Hepatocyte (in vitro differentiated cells): Measurements from ENCODE around the gene CAV2. TPM values are rescaled to one million over a fixed set of nuclear protein-coding genes. Genes with fewer than 3 reads are reported as not detected.

Experiments used
- DNase-seq: peaks from one replicate; pipeline ENCODE4 v3.0.0-alpha.2; 2016; ENCODE audit warnings: low spot score
- H2AFZ ChIP-seq: fragments of 200-600 bp; sonication (generic); 2 replicates; pipeline ENCODE4 v1.6.0; 2016; ENCODE audit warnings: antibody characterized with exemption, mild to moderate bottlenecking
- H3K27ac ChIP-seq: fragments of 200-600 bp; sonication (generic); 2 replicates; pipeline ENCODE4 v1.5.1; 2016; ENCODE audit warnings: mild to moderate bottlenecking
- H3K27me3 ChIP-seq: fragments of 200-600 bp; sonication (generic); 2 replicates; pipeline ENCODE4 v1.6.1; 2016
- H3K36me3 ChIP-seq: fragments of 200-600 bp; sonication (generic); replicated peaks from 2 replicates; pipeline ENCODE4 v1.5.1; 2016; ENCODE audit warnings: low read depth; ENCODE audit not compliant: insufficient read depth
- H3K4me1 ChIP-seq: fragments of 200-600 bp; sonication (generic); 2 replicates; pipeline ENCODE4 v1.5.1; 2016; ENCODE audit warnings: mild to moderate bottlenecking, moderate library complexity; ENCODE audit not compliant: insufficient read depth
- H3K4me2 ChIP-seq: fragments of 200-600 bp; sonication (generic); 2 replicates; pipeline ENCODE4 v1.6.0; 2016
- H3K4me3 ChIP-seq: fragments of 200-600 bp; sonication (generic); 2 replicates; pipeline ENCODE4 v1.5.1; 2016; ENCODE audit warnings: mild to moderate bottlenecking
- H3K79me2 ChIP-seq: fragments of 200-600 bp; sonication (generic); 2 replicates; pipeline ENCODE4 v1.6.0; 2017; ENCODE audit warnings: mild to moderate bottlenecking
- H3K9me2 ChIP-seq: fragments of 200-600 bp; sonication (generic); replicated peaks from 2 replicates; pipeline ENCODE4 v1.6.0; 2017; ENCODE audit warnings: mild to moderate bottlenecking; ENCODE audit not compliant: insufficient read depth
- H3K9me3 ChIP-seq: fragments of 200-600 bp; sonication (generic); 2 replicates; pipeline ENCODE4 v1.5.1; 2016; ENCODE audit warnings: low read depth, mild to moderate bottlenecking
- H4K20me1 ChIP-seq: fragments of 200-600 bp; sonication (generic); 2 replicates; pipeline ENCODE4 v1.6.0; 2016; ENCODE audit warnings: mild to moderate bottlenecking; ENCODE audit not compliant: insufficient read depth, poor library complexity, severe bottlenecking
- CTCF ChIP-seq: fragments of 200-600 bp; sonication (generic); IDR thresholded peaks from 2 replicates; pipeline ENCODE4 v1.5.1; 2016; ENCODE audit warnings: antibody characterized with exemption, mild to moderate bottlenecking; ENCODE audit not compliant: poor library complexity
- EZH2 ChIP-seq: fragments of 200-600 bp; sonication (generic); IDR thresholded peaks from 2 replicates; pipeline ENCODE4 v1.6.1; 2016; ENCODE audit warnings: antibody characterized with exemption, mild to moderate bottlenecking, borderline replicate concordance
- EZH2phosphoT487 ChIP-seq: fragments of 200-600 bp; sonication (generic); IDR thresholded peaks from one replicate; pipeline ENCODE4 v1.6.1; 2018; ENCODE audit warnings: antibody characterized with exemption, mild to moderate bottlenecking, low read depth, moderate library complexity; ENCODE audit not compliant: unreplicated experiment, severe bottlenecking
- WGBS: methylation state at CpG from one replicate; pipeline ENCODE4 v1.1.6; 2016; ENCODE audit warnings: low lambda C conversion rate; ENCODE audit errors: missing lambda C conversion rate; 5-methylcytosine and 5-hydroxymethylcytosine counted together
- polyA plus RNA-seq: library from polyadenylated mRNA; unstranded; fragments of >200 nt; fragmentation: Nextera tagmentation; extraction: Ambion mirVana; gene quantifications from 2 replicates; pipeline ENCODE4 v1.2.1, GENCODE V29; 2016
- total RNA-seq: library from RNA; depleted of rRNA; stranded (reverse); fragments of >200 nt; gene quantifications from 2 replicates; pipeline ENCODE4 v1.2.3, GENCODE V29; 2014

The CAV2 gene
- total and polyA plus RNA-seq, 2 experiments from 2014 or later: 49.2 to 53.0 TPM

GRCh38 chr7:116454377-116454776 lies 45.2 kb upstream of the CAV2 start:
- H3K27me3 ChIP-seq: no peaks in the 10 kb centered on the region
- WGBS: 79% methylated on average over 2 of the region's 2 CpGs
- no peak for TF ChIP-seq CTCF
- TF ChIP-seq EZH2: no peak
- TF ChIP-seq EZH2phosphoT487: no peak
- H3K36me3 ChIP-seq: no peaks in the 10 kb centered on the region
- H3K79me2 ChIP-seq: no peaks in the 10 kb centered on the region
- DNase-seq: no peak
- H3K4me1 ChIP-seq: no peaks in the 10 kb centered on the region
- no peak overlapping the region for H3K4me3 ChIP-seq
- H3K9me2 ChIP-seq: no peaks in the 10 kb centered on the region
- H3K27ac ChIP-seq: no peak overlapping the region
- H2AFZ ChIP-seq: no peak overlapping the region
- no peaks in the 10 kb centered on the region for H4K20me1 ChIP-seq
- H3K9me3 ChIP-seq: no peaks in the 10 kb centered on the region
- H3K4me2 ChIP-seq: no peak overlapping the region

GRCh38 chr7:116455009-116455408 lies 44.5 kb upstream of the CAV2 start:
- no peaks in the 10 kb centered on the region for H3K79me2 ChIP-seq
- 85% methylated on average over 2 of the region's 2 CpGs for WGBS
- no peaks in the 10 kb centered on the region for H3K9me3 ChIP-seq
- H3K9me2 ChIP-seq: no peaks in the 10 kb centered on the region
- H3K27me3 ChIP-seq: no peaks in the 10 kb centered on the region
- DNase-seq: no peak
- H3K36me3 ChIP-seq: no peaks in the 10 kb centered on the region
- no peak overlapping the region for H3K4me3 ChIP-seq
- no peak overlapping the region for H3K4me2 ChIP-seq
- no peak overlapping the region for H2AFZ ChIP-seq
- no peaks in the 10 kb centered on the region for H3K4me1 ChIP-seq
- H3K27ac ChIP-seq: no peak overlapping the region
- no peaks in the 10 kb centered on the region for H4K20me1 ChIP-seq
- no peak for TF ChIP-seq EZH2phosphoT487
- TF ChIP-seq EZH2: no peak
- no peak for TF ChIP-seq CTCF

GRCh38 chr7:116455499-116455898 lies 44.0 kb upstream of the CAV2 start:
- TF ChIP-seq EZH2phosphoT487: no peak
- TF ChIP-seq EZH2: no peak
- TF ChIP-seq CTCF: no peak
- Histone ChIP-seq H3K9me3 (no peaks in the 10 kb centered on the region), H3K27ac (no peak overlapping the region), H3K4me3 (no peak overlapping the region), H3K36me3 (no peaks in the 10 kb centered on the region), H3K9me2 (no peaks in the 10 kb centered on the region), H3K79me2 (no peaks in the 10 kb centered on the region), H4K20me1 (no peaks in the 10 kb centered on the region), H3K4me2 (no peak overlapping the region), H3K4me1 (no peaks in the 10 kb centered on the region), H3K27me3 (no peaks in the 10 kb centered on the region), H2AFZ (no peak overlapping the region)
- DNase-seq: no peak
- WGBS: 29% methylated on average over 1 of the region's 1 CpG

GRCh38 chr7:116461500-116461899 lies 38.0 kb upstream of the CAV2 start:
- Histone ChIP-seq H3K4me1 (no peaks in the 10 kb centered on the region), H3K27me3 (no peaks in the 10 kb centered on the region), H3K79me2 (no peaks in the 10 kb centered on the region), H3K9me2 (no peaks in the 10 kb centered on the region), H3K27ac (no peak overlapping the region), H3K9me3 (no peaks in the 10 kb centered on the region), H3K36me3 (no peaks in the 10 kb centered on the region), H2AFZ (no peak overlapping the region), H4K20me1 (no peaks in the 10 kb centered on the region), H3K4me3 (no peak overlapping the region), H3K4me2 (no peak overlapping the region)
- TF ChIP-seq EZH2phosphoT487 (no peak), EZH2 (no peak), CTCF (no peak)
- no peak for DNase-seq
